HG03342 (cell line): ENCODE data around the gene TAF11L4.
"Not testable (repeated sequence)": the region's sequence is repeated elsewhere in the genome, so short reads cannot be mapped to it uniquely, and the experiment has no call there.

Experiments used
- ATAC-seq: cut with Tn5 transposase; IDR thresholded peaks from one replicate; pipeline ENCODE4 v1.9.1; 2021; ENCODE audit warnings: mild to moderate bottlenecking, moderate library complexity; ENCODE audit not compliant: unreplicated experiment

Gene TAF11L4

DNA sequence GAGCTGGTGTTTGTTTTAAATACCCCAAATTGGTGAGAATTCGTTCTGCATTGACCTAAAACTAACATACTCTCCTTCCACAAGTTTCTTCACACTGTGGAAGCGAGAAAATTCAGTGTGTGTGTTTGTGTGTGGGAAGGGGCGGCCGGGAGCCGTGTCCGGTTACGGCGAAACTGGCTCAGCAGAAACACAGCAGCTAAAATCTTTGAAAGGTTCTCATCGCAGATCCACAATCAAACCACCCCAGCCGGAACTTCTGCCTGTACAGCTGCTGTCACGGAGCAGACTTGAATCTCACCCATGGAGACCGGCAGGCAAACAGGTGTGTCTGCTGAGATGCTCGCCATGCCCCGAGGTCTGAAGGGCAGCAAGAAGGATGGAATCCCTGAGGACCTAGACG is at the start of gene TAF11L4:
TAF11L4 (plus strand) TSS at position 301 of the 400 bp plus-strand sequence.
- not testable (repeated sequence) for ATAC-seq

DNA sequence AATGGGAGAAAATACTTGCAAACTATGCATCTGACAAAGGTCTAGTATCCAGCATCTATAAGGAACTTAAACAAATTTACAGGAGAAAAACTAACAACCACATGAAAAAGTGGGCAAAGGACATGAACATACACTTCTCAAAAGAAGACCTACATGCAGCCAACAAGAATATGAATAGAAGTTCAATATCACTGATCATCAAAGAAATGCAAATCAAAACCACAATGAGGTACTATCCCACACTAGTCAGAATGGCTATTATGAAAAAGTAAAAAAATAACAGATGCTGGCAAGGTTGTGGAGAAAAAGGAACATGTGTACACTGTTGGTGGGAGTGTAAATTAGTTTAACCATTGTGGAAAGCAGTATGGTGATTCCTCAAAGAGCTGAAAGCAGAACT is 46.5 kb upstream of the TAF11L4 start:
- ATAC-seq = not testable (repeated sequence)

- no peak for ATAC-seq
These were observed 44.6 kb upstream of the TAF11L4 start for GRCh38 chr5:17477043-17477442.

DNA sequence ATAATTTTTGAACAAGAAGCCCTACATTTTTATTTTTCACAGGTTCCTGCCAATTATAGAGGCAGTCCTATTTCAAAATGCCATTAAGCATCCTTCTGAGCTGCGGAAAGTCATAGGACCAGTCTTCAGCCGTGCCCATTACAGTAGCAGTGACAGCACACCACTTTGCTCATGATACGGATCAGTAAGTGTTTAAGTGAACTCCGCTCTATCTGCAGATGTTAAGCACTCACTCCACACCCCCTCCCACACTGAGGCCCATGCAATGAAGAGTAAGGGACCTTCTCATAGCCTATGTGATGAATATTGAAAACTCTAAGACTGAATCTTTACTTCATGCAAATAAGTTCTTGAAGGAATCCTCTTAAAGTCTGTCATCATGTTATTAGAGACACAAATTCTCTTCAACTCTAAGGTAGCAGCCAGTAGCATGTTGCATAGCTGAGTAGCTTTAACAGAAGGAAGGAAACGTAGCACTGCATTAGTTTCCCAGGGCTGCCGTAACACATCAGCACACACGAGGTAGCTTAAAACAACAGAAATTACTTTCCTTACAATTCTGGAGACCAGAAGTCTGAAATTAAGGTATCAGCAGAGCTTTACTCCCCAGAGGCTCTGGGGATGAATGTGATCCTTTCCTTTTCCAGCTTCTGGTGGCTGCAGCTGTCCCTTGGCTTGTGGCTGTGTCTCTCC is 43.9 kb upstream of the TAF11L4 start:
- no peak for ATAC-seq

DNA sequence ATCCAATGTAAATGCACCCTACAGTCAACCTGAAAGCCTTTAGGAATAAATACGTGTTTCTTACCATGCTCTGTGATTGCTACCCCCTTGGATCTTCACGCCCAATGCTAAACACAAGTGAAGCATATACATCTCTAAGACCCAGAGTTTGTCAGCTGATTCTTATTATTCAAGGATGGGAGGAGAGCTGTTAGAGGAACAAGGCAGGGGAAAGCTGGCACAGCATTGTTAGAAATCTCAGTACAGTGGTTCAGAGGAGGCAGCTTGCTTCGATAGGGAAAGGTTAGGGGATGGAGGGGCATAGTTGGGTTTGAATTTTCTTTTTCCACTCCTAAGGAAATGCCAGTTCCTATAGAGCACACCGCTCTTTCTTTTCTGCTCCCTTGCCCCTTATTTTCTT is 40.2 kb upstream of the TAF11L4 start:
- no peak for ATAC-seq

DNA sequence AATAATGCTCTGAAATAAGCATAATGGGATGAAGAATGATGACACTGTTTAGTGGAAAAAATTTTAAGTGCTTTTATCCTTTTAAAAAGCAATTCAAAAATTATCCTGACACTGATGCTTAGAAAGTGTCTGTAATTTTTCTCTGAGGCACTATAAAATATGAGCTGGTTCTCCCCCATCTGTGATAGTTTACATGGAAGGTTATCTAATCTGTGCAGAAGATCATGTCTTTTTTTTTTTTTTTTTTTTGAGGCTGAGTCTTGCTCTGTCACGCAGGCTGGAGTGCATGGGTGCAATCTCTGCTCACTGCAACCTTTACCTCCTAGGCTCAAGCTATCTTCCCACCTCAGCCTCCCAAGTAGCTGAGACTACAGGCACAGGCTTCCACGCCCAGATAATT is 38.8 kb upstream of the TAF11L4 start:
- no peak for ATAC-seq

DNA sequence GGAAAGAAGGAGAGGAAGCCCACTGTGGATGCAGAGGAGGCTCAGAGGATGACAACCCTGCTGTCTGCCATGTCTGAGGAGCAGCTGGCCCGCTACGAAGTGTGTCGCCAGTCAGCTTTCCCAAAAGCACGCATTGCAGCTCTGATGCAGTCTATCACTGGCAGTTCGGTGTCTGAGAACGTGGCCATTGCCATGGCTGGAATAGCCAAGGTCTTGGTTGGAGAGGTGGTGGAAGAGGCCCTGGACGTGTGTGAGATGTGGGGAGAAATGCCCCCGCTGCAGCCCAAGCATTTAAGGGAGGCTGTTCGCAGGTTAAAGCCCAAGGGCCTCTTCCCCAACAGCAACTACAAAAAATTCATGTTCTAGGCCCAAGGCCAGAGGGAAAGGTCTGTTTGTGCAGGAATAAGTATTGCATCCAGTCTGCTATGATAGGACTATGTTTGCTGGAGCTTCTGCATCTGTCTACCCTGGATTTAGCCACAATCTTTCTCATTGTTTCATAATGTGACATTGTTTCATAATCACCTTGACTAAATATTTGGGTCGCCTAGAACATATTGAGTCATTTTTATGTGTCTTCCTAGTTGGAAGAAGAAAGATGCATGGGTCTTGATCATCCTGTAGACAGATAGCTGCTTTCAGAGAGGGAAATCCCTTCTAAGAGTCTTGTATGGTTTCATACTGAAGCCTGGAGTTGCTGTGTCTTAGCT is 35.0 kb upstream of the TAF11L4 start:
- not testable (repeated sequence) for ATAC-seq

GRCh38 chr5:17487174-17487512 is 34.5 kb upstream of the TAF11L4 start:
- ATAC-seq = no peak

GRCh38 chr5:17491257-17491656 is 30.3 kb upstream of the TAF11L4 start:
- not testable (repeated sequence) for ATAC-seq

- no peak for ATAC-seq
These were observed 28.8 kb upstream of the TAF11L4 start for GRCh38 chr5:17492770-17493169.

GRCh38 chr5:17497446-17497845 is 24.2 kb upstream of the TAF11L4 start:
- no peak for ATAC-seq

- not testable (repeated sequence) for ATAC-seq
These were observed 23.7 kb upstream of the TAF11L4 start, which contains the start of gene TAF11L2 for GRCh38 chr5:17497931-17498330. Gene TAF11L2 (plus strand): TSS chr5:17498231.

DNA sequence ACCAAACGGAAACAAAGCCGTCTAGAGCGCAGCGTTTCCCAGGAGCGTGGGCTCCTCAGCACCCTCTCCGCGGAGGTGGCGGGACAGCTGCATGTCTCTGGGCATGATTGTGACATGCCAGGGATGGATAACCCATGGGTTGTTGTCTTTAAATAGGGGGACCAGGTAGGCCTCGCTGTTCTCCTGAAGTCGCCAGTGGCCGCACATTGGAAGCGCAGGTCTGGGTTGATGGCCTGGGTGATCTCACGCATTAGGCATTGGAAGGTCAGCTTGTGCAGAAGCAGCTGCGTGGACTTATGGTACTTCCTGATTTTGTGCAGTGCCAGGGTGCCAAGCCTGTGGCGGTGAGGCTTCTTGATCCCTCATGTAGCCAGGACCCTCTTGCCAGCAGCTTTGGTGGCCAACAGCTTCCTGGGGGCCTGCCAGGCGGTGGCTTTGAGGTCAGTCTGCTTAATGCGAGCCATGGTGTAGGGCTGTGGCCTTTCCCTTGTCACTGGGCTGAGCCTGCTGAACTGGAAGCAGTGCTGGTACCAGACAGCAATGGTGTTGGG is 9.8 kb upstream of the TAF11L4 start:
- ATAC-seq = no peak

DNA sequence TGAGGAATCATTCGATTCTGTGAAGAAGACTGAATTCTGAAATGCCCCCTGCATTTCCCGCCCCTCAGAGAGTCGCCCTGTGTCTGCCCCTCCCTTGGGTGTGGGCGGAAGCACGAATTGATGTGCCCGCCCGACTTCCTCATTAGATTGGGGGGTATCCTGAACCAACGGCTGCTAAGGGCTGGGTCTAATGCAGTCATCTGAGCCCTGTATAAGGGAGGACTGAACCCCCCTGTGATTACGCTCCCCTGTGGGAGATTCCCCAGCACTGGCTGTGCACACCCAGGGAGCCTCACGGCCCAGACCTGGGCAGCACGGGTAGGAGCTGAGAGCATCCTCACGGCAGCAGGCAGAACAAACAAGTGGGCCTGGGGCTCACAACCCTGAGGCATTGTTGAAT is 4.1 kb upstream of the TAF11L4 start:
- ATAC-seq = not testable (repeated sequence)

DNA sequence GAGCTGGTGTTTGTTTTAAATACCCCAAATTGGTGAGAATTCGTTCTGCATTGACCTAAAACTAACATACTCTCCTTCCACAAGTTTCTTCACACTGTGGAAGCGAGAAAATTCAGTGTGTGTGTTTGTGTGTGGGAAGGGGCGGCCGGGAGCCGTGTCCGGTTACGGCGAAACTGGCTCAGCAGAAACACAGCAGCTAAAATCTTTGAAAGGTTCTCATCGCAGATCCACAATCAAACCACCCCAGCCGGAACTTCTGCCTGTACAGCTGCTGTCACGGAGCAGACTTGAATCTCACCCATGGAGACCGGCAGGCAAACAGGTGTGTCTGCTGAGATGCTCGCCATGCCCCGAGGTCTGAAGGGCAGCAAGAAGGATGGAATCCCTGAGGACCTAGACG is 3.5 kb upstream of the TAF11L4 start, which contains the start of gene TAF11L3:
TAF11L3 (plus strand) TSS at position 301 of the 400 bp plus-strand sequence.
- not testable (repeated sequence) for ATAC-seq

DNA sequence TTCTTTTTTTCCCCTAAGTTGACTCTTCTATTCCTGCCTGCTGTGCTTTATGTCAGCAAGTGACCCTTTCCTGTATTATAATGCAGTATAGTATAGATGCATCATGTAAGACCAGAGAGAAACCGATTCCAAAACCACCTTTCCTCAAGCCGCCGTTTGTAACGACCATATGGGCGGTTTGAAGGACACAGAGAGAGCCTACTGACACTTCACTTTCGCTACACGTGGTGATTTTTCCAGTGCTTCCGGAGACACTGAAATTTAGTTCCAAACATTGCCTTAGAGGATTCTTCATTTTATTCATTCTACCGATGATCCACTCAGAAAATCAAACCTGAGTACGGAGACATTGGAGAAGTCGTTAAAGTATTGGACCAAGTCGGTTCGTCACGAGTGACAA is 2.1 kb upstream of the TAF11L4 start:
- ATAC-seq = not testable (repeated sequence)

- ATAC-seq = not testable (repeated sequence)
These were observed 3.3 kb downstream of the TAF11L4 start, which contains the start of gene TAF11L5 for GRCh38 chr5:17524935-17525334. Gene TAF11L5 (plus strand): TSS chr5:17525235.

DNA sequence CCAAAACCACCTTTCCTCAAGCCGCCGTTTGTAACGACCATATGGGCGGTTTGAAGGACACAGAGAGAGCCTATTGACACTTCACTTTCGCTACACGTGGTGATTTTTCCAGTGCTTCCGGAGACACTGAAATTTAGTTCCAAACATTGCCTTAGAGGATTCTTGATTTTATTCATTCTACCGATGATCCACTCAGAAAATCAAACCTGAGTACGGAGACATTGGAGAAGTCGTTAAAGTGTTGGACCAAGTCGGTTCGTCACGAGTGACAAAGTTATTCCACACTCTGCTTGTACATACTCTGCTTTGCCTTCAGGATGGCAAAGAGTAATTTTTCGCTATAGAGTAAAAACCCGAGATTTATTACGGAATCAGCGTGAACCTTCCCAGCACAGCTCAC is 4.9 kb downstream of the TAF11L4 start:
- not testable (repeated sequence) for ATAC-seq

GRCh38 chr5:17528369-17528768 is 6.8 kb downstream of the TAF11L4 start, which contains the start of gene TAF11L6:
Gene TAF11L6 (plus strand): TSS chr5:17528669.
- ATAC-seq = not testable (repeated sequence)
